Glutamatergic neuron (in vitro differentiated cells): ENCODE results near the gene SLC2A10. TPM values are rescaled to one million over a fixed set of nuclear protein-coding genes. Genes with fewer than 3 reads are reported as not detected.

ENCODE experiments used
- DNase-seq: peaks from one replicate; pipeline ENCODE4 v3.0.0; 2022
- H3K27ac Mint-ChIP-seq: one replicate; pipeline ENCODE4 v1.8.0; 2020; ENCODE audit warnings: mild to moderate bottlenecking, mixed read lengths, inconsistent platforms; ENCODE audit not compliant: unreplicated experiment
- H3K27me3 Mint-ChIP-seq: one replicate; pipeline ENCODE4 v1.8.0; 2020; ENCODE audit warnings: mild to moderate bottlenecking, moderate library complexity, mixed read lengths, inconsistent platforms; ENCODE audit not compliant: unreplicated experiment
- H3K36me3 Mint-ChIP-seq: one replicate; pipeline ENCODE4 v1.8.0; 2020; ENCODE audit warnings: mild to moderate bottlenecking, mixed read lengths, inconsistent platforms; ENCODE audit not compliant: unreplicated experiment
- H3K4me1 Mint-ChIP-seq: one replicate; pipeline ENCODE4 v1.8.0; 2020; ENCODE audit warnings: mild to moderate bottlenecking, low read depth, mixed read lengths, inconsistent platforms; ENCODE audit not compliant: unreplicated experiment
- H3K4me3 Mint-ChIP-seq: one replicate; pipeline ENCODE4 v1.8.0; 2020; ENCODE audit warnings: mild to moderate bottlenecking, mixed read lengths, inconsistent platforms; ENCODE audit not compliant: unreplicated experiment
- H3K9me3 Mint-ChIP-seq: one replicate; pipeline ENCODE4 v1.8.0; 2020; ENCODE audit warnings: mild to moderate bottlenecking, moderate library complexity, mixed read lengths, inconsistent platforms; ENCODE audit not compliant: unreplicated experiment
- CTCF ChIP-seq: fragments of 200-600 bp; sonication (generic); IDR thresholded peaks from one replicate; pipeline ENCODE4 v1.5.0; 2021; ENCODE audit not compliant: partially characterized antibody, unreplicated experiment
- total RNA-seq: library from RNA; stranded (reverse); fragmentation: NEBNext Ultra II Directional; extraction: Animal tissue kit (Norgen Biotek cat#: 25700); gene quantifications from one replicate; pipeline ENCODE4 v1.2.1, GENCODE V29; 2021; ENCODE audit not compliant: unreplicated experiment

Gene SLC2A10
- total RNA-seq, 1 donor from 2014 or later: 0.37 TPM

GRCh38 chr20:46701057-46701456, 8.4 kb upstream of the SLC2A10 start:
- DNase-seq: no peak
- Mint-ChIP-seq H3K9me3 (no peaks in the 10 kb centered on the region), H3K4me3 (no peak overlapping the region)

GRCh38 chr20:46701556-46701955, 7.9 kb upstream of the SLC2A10 start:
- Mint-ChIP-seq H3K27me3 (no peaks in the 10 kb centered on the region), H3K36me3 (peaks cover 3% of the 10 kb centered on the region), H3K9me3 (no peaks in the 10 kb centered on the region), H3K4me3 (no peak overlapping the region), H3K27ac (no peak overlapping the region), H3K4me1 (no peaks in the 10 kb centered on the region)
- DNase-seq: no peak
- TF ChIP-seq CTCF: no peak

More at GRCh38 chr20:46701057-46701456, 8.4 kb upstream of the SLC2A10 start:
- no peaks in the 10 kb centered on the region for H3K36me3 Mint-ChIP-seq
- no peaks in the 10 kb centered on the region for H3K27me3 Mint-ChIP-seq
- no peak overlapping the region for H3K27ac Mint-ChIP-seq
- no peaks in the 10 kb centered on the region for H3K4me1 Mint-ChIP-seq
- TF ChIP-seq CTCF: no peak

GRCh38 chr20:46701986-46702385, 7.5 kb upstream of the SLC2A10 start:
- Mint-ChIP-seq H3K36me3 (peaks cover 4% of the 10 kb centered on the region), H3K9me3 (no peaks in the 10 kb centered on the region), H3K27ac (no peak overlapping the region), H3K27me3 (no peaks in the 10 kb centered on the region), H3K4me3 (no peak overlapping the region), H3K4me1 (no peaks in the 10 kb centered on the region)
- no peak for TF ChIP-seq CTCF
- DNase-seq: no peak

GRCh38 chr20:46702447-46703203, 6.8 kb upstream of the SLC2A10 start:
- no peak overlapping the region for H3K27ac Mint-ChIP-seq
- H3K27me3 Mint-ChIP-seq: no peaks in the 10 kb centered on the region
- no peak overlapping the region for H3K4me3 Mint-ChIP-seq
- no peak for DNase-seq
- TF ChIP-seq CTCF: no peak
- H3K4me1 Mint-ChIP-seq: no peaks in the 10 kb centered on the region
- no peaks in the 10 kb centered on the region for H3K9me3 Mint-ChIP-seq
- peaks cover 4% of the 10 kb centered on the region for H3K36me3 Mint-ChIP-seq

- no peaks in the 10 kb centered on the region for H3K4me1 Mint-ChIP-seq
- peaks cover under 1% of the 10 kb centered on the region for H3K27me3 Mint-ChIP-seq
Measured at GRCh38 chr20:46703435-46703834, 6.0 kb upstream of the SLC2A10 start.

More at GRCh38 chr20:46703435-46703834, 6.0 kb upstream of the SLC2A10 start:
- Mint-ChIP-seq H3K4me3 (no peak overlapping the region), H3K36me3 (peaks cover 4% of the 10 kb centered on the region), H3K27ac (no peak overlapping the region), H3K9me3 (no peaks in the 10 kb centered on the region)
- TF ChIP-seq CTCF: no peak
- DNase-seq: no peak
